Keratinocyte (primary cell): ENCODE results near the gene SLC9C2.

Experiments used
- EZH2 ChIP-seq: IDR thresholded peaks from one replicate; pipeline ENCODE4 v1.6.1; 2012; ENCODE audit warnings: inconsistent platforms, mild to moderate bottlenecking, low read length, moderate library complexity
- TF ChIP-seq, protein P1 (sequence below), 3 experiments: IDR thresholded peaks in 1 of 3; conservative IDR thresholded peaks in 1 of 3; optimal IDR thresholded peaks in 1 of 3; 2 replicates in 2 of 3; 3 replicates in 1 of 3; pipeline versions ENCODE3 to v1.5.1; 2011; ENCODE audit warnings: low read length in 3 of 3, mild to moderate bottlenecking in 3 of 3, moderate library complexity in 2 of 3, control low read depth in 1 of 3, inconsistent platforms in 1 of 3; ENCODE audit not compliant: insufficient read depth in 2 of 3; ENCODE audit errors: extremely low read depth in 1 of 3

GRCh38 chr1:173554089-173554488, 48.8 kb downstream of the SLC9C2 start:
- no peak for TF ChIP-seq EZH2
- TF ChIP-seq, protein P1, sequence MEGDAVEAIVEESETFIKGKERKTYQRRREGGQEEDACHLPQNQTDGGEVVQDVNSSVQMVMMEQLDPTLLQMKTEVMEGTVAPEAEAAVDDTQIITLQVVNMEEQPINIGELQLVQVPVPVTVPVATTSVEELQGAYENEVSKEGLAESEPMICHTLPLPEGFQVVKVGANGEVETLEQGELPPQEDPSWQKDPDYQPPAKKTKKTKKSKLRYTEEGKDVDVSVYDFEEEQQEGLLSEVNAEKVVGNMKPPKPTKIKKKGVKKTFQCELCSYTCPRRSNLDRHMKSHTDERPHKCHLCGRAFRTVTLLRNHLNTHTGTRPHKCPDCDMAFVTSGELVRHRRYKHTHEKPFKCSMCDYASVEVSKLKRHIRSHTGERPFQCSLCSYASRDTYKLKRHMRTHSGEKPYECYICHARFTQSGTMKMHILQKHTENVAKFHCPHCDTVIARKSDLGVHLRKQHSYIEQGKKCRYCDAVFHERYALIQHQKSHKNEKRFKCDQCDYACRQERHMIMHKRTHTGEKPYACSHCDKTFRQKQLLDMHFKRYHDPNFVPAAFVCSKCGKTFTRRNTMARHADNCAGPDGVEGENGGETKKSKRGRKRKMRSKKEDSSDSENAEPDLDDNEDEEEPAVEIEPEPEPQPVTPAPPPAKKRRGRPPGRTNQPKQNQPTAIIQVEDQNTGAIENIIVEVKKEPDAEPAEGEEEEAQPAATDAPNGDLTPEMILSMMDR (optimal IDR thresholded peaks at IDR 0.05 in 1 of 3, IDR thresholded peaks at IDR 0.05 in 1 of 3, conservative IDR thresholded peaks at IDR 0.05 in 1 of 3; ENCODE audit: extremely low read depth in 1 of 3, insufficient read depth in 2 of 3, low read length in 3 of 3) = no peak
